Left colon (tissue), 2 donors: ENCODE measurements around the gene CPD. TPM values are rescaled to one million over a fixed set of nuclear protein-coding genes. Genes with fewer than 3 reads are reported as not detected.
"Not testable (repeated sequence)": the region's sequence is repeated elsewhere in the genome, so short reads cannot be mapped to it uniquely, and the experiment has no call there.

Experiments used
- ATAC-seq: fragments of 200-7000 bp; cut with Tn5 transposase; one replicate; pipeline ENCODE4 v1.9.1; 2020; ENCODE audit warnings: mild to moderate bottlenecking, moderate library complexity
- DNase-seq, 2 donors: peaks; one replicate each; pipeline ENCODE4 v3.0.0-alpha.2; 2020
- intact Hi-C, 2 donors: fragments of 100-400 bp; cut with DNase I in 1 of 2; cut with micrococcal nuclease in 1 of 2; formaldehyde crosslinking; loops; one replicate each; pipeline versions ENCODE4 v1.11.2 to v1.14.0; 2022; cut with DNase I, micrococcal nuclease
- total RNA-seq, 2 donors: library from RNA; stranded (reverse); fragmentation: NEBNext Ultra II Directional; extraction: Animal tissue kit (Norgen Biotek cat#: 25700); gene quantifications; one replicate each; pipeline ENCODE4 v1.2.1, GENCODE V29; 2021
- donor health status: DM: no; HTN: no; CAD: no.
- donor health status: DM: yes; HTN: yes; CAD: no.

The CPD gene
- total RNA-seq, 2 donors from 2014 or later, result 79.8 to 90.8 TPM

DNA sequence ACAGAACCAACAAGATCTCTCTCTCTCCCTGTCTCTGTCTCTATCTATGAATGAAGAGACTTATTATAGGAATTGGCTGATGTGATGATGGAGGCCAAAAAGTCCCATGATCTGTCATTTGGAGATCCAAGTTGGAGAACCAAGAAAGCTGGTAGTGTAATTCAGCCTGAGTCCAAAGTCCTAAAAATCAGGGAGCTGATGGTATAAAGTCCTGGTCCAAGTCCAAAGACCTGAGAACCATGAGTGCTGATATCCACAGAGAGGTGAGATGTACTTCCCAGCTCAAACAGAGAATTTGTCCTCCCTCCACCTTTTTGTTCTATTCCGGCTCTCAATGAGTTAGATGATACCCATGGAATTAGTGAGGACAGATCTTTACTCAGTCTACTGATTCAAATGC is 29.5 kb upstream of the CPD start:
- no peak for ATAC-seq
- intact Hi-C loops, result no loop called here

DNA sequence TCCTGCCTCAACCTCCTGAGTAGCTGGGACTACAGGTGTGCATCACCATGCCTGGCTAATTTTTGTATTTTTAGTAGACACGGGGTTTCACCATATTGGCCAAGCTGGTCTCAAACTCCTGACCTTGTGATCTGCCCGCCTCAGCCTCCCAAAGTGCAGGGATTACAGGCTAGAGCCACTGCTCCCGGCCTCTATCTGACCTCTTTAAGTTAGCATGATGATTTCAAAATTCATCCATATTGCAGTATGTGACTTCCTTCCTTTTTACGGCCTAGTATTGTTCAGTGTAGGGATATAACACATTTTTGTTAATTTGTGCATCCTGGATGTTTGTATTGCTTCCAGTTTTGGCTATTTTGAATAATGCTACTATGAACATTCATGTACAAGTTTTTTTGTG is 27.5 kb upstream of the CPD start:
- ATAC-seq, intact Hi-C loops, DNase-seq: not testable (repeated sequence)

More for the DNA sequence above, 29.5 kb upstream of the CPD start:
- DNase-seq, result no peak

DNA sequence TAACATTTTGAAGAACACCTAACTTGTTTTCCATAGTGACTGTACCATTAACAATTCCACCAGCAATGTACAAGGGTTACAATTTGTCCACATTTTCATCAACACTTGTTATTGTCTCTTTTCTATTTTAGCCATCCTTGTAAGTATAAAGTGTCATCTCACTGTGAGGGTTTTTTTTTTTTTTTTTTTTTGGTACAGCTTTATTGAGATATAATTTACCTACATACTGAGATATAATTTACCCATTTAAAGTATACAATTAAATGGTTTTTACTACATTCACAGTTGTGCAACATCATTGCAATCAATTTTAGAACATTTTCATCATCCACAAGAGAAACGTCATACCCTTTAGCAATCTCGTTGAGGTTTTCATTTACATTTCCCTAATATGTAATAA is 27.0 kb upstream of the CPD start:
- no peak for DNase-seq
- intact Hi-C loops, result no loop called here
- ATAC-seq, result no peak

DNA sequence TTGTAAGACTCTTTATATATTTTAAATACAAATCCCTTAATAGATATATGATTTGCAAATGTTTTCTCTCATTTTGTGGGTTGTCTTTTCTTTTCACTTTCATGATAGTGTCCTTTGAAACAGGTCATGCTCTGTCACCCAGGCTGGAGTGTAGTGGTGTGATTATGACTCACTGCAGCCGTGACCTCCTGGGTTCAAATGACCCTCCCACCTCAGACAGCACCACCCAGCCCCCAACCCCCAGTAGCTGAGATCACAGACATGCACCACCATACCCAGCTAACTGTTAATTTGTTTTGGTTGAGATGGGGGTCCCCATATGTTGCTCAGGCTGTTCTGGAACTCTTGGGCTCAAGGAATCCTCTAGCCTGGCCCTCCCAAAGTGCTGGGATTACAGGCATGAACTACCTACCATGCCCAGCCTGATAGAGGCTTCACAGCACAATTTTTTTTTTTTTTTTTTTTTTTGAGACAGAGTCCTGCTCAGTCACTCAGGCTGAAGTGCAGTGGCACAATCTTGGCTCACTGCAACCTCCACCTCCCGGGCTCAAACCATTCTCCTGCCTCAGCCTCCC is 26.4 kb upstream of the CPD start:
- DNase-seq, result no peak
- intact Hi-C loops, result no loop called here
- ATAC-seq, result no peak

DNA sequence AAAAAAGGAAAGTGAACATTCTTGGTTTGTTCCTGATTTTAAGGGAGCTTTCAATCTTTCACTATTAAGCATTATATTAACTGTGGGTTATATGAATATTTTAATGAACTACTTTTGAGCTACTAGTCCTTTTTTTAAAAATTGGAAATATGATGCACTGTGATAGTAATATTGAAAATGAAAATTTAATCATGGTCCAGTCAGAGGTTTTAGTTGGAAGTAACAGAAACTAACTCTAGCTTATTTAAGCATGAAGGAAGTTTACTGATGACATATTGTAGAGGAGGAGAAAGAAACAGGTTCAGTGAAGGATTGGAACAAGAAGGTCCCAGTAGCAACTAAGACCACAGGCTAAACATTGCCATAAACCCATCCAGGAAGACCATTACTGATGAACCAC is 24.0 kb upstream of the CPD start:
- intact Hi-C loops, result no loop called here
- no peak for DNase-seq
- no peak for ATAC-seq

DNA sequence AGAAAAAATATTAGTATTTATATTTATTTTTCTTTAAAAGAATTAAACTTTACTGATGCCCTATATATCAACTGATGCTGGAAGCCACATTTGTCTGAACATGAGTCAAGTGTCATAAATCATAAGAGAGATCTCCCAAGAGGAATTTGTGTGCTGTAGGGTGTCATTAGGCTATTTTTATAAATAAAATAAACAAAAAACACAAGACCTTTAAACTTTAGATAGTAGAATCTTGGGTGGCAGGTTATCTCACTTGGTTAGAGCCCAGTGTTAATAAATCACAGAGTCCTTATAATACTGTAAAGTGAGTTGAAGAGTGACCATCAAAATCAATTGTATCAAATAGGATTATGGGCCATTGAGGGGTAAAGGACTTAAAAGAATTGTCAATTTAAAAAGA is 21.3 kb upstream of the CPD start:
- intact Hi-C loops, result no loop called here
- ATAC-seq (no peak), DNase-seq (no peak)

DNA sequence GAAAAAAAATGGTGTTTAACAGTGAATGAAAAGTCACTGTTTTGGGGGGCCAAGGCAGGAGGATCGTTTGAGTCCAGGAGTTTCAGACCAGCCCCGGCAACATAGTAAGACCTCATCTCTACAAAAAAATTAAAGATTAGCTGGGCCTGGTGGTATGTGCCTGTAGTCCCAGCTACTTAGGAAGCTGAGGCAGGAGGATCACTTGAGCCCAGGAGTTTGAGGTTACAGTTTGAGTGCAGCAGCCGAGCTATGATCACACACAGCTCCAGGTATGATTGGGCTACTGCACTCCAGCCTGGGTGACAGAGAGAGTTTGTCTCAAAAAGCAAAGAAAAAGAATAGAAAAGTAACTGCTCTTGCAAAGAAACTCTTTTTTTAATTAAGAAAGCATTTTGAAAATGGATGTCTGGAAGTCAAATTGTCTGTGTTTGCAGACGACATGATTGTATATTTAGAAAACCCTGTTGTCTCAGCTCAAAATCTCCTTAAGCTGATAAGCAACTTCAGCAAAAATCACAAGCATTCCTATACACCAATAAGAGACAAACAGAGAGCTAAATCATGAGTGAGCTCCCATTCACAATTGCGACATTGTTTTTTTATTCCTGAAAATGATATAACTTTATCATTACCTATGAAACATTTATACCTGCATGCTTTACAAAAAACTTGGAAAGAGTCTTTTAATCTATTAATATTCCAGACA is 20.5 kb upstream of the CPD start:
- intact Hi-C loops, result no loop called here
- no peak for ATAC-seq
- no peak for DNase-seq

DNA sequence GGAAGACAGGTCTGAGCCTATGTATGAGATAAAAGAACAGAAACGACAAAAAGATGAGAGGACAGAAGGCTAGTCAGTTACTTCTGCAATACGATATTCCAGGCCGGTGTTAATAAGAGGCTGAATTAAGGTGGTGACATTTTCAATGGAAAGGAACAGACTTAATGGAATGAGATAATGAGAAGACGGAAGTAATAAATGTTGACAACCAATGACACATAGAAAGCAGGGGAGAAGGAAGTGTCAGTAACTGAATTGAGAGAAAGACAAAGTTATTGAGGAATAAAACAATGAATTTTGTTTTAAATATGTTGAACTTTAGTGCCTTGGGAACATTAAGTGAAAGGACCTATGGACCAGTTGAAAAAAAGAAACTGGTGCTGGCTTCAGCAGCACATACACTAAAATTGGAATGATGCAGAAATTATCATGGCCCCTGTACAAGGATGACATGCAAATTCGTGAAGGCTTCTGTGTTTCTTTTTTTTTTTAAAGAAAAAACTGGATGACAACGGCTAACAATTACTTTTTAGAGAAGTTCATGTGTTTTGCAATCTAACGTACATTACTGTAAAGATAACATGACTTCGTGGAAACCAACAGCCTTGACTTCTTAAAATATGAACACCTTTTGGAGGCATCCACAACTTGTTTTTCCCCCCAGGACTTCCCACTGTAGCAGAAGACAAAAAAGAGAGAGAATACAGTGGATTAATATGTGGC is 18.5 kb upstream of the CPD start:
- intact Hi-C loops, result no loop called here
- DNase-seq (no peak), ATAC-seq (no peak)

DNA sequence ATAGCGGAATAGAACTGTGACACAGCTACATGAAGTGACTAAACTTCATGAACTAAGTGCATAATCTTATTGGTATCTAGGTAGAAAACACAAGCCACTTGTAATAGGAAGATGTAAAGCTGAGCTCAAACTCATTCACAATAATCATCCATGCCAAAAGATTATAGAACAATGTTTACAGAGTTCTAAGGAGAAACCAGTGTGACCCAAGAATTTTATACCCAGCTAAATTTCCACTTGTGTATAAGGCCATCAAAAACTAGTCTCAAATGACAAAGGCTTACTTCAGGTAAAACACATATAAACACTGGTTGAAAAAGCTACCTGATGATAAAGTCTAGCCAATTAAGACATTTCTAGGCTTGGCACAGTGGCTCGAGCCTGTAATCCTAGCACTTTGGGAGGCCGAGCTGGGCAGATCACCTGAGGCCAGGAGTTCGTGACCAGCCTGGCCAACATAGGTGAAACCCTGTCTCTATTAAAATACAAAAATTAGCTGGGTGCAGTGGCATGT is 16.9 kb upstream of the CPD start:
- intact Hi-C loops, result no loop called here
- DNase-seq (no peak), ATAC-seq (no peak)

DNA sequence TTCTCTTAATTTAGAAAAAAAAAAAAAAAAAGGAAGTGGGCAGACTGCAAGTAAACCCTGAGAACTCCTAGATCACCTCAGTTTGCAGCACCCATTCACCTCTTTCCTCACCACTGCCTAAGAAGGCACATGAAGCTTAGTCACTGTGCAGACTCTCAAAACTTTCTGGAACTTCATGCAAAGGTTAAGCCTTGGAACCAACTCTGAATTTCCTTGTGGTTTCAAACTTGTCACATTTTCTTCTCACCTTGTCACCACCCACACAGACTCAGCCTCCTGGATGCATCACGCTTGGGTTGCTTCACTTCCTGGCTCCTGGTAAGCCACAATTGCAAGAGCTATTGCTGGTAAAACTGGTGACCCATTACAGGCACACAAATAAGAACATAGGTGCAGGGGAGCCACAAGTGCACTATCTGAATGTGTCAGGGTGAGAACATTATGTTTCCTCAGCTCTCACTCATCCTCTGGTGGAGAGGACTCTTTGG is 15.0 kb upstream of the CPD start:
- DNase-seq, result peak in 1 of 2 donors; percentile 31
- intact Hi-C loops, result no loop called here
- ATAC-seq, result peak; percentile 37

DNA sequence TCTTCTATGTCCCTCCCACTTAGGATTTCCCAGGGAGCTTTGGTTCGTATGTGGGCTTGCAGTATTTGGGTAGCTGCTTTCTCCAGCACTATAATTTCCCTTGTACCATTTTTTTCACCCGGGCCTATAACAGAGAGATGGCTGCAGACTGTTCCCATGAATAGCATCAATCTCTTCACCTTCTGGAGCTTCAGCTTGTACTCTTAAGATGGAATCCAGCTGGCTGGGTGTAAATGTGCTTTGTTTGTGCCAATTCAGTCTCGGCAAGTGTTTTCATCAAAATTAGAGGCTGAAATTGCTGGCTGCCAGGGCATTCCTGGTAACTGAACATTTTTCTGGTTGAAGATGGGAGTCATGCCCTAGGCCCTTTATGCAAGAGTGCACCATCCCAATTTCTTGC is 12.2 kb upstream of the CPD start:
- ATAC-seq (no peak), DNase-seq (no peak)
- intact Hi-C loops, result no loop called here

DNA sequence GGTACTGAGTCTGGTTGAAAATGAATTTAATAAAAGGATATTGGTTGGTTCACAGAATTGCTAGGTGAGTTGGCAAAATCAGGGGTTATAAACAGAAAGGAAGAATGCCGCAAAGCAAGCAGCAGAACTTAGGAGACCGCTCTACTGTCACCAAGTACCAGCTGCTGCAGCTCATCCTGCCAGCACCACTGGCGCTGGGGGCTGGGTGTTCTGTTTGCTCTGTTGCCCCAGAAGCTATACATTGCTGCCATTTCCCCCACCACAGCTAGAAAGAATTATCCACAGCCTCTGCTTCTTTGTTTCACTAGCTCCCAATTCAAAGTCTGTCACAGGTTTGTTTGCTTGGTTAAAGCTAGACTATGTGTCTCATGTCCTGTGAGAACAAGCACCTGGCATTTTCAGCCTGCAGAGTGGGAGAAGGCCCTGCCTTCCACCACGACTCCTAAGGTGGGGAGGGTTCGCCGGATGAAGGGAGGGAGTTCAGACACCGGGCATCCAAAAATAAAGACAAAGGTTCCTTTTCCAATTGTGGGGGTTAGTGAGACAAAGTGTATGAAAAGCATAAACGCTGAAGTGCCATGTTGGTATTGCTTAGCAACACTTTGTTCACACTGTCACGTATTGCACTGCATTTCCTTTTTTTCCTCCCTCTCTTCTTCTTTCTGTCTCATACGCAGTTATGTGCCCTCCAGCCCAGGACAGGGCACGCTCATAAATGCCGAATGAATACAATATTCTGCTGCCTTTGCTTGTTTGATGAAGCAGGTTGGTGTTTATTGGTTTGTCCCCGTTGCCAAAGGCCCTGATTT is 9.6 kb upstream of the CPD start:
- intact Hi-C loops, result no loop called here
- ATAC-seq (no peak), DNase-seq (no peak)

DNA sequence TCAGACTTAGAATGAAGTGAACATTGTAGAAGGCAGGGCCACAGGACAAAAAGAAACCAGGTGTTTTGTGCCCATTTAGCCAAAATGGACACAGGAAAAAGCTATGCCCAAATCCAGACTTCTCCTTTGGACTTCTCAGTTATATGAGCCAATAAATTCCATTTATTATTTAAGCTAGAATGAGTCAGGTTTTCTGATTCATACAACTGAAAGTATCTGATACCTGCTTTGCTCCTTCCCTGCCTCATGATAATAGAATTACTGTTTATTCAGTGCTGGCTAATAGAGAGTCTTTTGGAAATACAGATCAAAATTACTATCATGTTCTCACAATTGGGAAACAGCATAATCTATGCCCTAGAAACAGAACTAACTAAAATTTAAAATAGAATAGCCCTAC is 8.7 kb upstream of the CPD start:
- DNase-seq (no peak), ATAC-seq (peak; percentile 71)
- intact Hi-C loops, result no loop called here

DNA sequence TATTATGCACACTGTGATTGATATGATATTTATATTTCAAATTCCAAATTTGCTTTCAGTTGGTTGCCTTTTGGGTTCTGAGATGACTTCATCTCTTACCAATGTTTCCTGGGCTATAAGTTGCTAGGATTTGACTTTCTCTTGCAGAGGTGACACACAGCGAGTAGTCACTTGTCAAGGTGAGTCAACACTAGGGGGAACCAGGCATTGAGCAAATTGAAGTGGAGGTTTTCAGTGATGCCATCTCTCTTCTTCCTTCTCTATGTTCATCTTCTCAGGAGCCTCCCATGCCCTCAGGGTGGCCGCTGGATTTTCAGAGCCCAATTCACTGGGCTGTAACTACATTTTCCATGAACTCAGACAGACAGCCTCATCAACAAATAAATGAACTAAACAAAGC is 6.0 kb upstream of the CPD start:
- DNase-seq (no peak), ATAC-seq (no peak)
- intact Hi-C loops, result no loop called here

DNA sequence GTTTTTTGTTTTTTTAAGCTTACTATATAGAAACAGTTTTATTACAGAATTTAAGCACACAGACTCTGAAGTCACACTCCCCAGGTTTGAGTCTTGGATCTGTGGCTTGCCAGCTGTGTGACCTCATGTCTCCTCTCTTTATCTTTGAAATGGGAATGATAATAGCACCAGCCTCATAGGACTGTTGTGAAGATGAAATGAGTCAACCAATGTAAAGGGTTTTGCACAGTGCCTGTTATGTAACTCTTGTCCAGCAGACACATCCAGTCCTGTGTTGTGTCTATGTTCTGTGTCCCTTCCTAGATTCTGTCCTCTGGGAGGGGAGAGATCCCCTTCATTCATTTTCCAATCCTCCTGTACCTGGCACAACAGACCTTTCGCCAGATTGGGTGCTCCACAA is 3.1 kb upstream of the CPD start:
- intact Hi-C loops, result no loop called here
- no peak for ATAC-seq
- DNase-seq, result no peak

DNA sequence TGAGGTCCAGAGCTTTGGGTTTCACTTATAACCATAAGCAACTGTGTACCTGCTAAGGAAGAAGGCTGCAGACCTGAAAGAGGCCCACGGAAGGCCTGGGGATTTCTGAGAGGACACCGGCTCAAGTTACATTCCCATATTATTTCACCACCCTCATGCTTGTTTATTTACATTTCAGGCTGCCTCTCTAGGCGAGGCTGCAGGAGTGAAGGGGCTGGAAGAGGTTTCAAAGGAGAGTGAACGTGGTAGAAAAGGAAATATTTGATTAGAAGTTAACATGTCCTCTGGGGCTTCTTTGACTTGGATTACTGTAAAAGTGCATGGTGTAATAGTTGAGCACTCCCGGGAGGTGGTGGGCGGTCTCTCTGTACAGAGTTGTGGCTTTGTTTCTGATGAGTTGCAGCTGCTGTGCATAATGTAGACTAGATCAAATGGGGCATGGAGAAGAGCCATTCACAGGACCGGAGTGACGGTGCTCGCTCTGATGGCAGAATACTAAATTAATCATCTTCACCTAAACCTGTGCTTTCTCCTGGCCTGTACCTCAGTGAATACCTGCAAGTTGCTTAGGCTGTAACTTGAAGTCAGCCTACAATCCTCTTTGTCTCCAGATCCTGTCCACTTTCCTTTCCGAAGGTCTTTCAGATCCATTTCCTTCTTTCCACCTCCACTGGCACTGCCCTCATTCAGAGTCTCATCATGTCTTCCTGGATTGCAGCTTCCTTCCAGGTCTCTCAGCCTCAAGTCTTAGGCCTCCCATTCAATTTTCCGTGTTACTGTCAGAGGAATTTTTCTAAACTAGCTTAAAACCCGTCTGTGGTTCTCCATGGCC is 1.9 kb upstream of the CPD start:
- intact Hi-C loops, result no loop called here
- ATAC-seq, result no peak
- DNase-seq, result peak in 1 of 2 donors; percentile 28

DNA sequence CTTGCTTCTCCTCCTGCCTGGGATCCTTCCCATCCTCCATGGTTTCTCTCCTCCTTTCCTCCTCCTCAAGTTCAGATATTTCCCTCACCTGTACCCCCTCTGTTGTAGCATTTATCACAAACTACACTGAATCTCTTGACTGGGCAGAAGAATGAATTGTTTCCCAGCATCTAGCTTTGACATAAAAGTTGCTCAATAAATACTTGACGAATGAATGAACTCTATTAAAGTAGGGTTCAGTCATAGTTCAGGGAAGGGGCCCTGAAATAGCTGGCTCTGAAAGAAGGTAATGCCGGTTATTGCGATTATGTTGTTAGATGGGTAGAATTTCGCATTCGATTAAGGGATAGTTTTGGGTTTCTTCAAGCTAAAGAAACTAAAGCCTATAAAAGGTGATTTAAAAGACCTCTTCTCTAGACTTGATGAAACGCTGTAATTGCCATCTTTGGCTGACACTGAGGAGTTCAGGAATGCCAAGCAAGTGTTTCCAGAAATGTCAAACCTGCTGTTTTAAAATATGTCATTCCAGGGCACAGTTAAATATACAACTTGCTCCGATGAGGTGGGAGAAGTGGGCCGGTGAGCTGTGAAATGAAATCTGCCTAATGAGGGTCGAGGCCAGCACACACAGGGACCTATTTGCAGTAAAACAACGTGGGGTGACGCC is 1.0 kb upstream of the CPD start:
- no peak for DNase-seq
- intact Hi-C loops, result no loop called here
- ATAC-seq, result no peak

DNA sequence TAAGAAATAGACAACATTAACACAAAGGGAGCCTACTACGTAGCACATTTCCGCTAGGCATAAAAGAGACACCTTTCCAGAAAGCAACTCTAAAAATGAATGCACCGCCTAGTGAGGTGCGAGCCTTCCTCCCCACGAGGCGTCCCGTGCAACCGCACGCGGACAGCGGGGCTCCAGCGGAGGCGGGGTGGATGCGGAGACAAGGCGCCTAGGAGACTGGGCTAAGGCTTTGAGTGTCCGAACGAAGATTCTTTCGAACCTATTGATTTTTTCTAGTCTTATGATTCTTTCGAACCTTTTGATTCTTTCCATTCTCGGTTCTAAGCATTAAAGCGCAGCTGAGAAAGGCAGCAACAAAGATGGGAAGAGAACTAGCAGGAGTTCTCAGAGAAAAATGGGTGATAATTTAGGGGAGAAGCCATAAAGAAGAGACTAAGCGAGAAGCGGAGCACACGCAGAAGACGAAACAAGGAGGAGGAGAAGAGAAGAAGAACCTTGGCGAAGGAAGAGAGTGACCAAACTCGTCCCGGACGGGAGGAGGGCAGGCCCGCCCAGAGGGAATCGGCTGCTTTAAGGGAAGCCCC is 394 bp upstream of the CPD start:
- DNase-seq, result peak in 1 of 2 donors; percentile 45
- no peak for ATAC-seq
- intact Hi-C loops, result no loop called here
